MCF 10A (cell line): ENCODE results near the gene ARHGAP28. TPM values are rescaled to one million over a fixed set of nuclear protein-coding genes. Genes with fewer than 3 reads are reported as not detected.

Experiments
- BruUV-seq: library from RNA; stranded (reverse); fragments of 400-500 nt; replicated peaks from 2 replicates; lab custom pipeline; 2021; lab: Mats Ljungman, UMichigan
- CTCF ChIA-PET: fragments of 300-600 bp; sonication (Branson Sonifier 250); formaldehyde crosslinking; extraction: SDS; loops from one replicate; lab custom pipeline; 2021; ENCODE audit warnings: antibody characterized with exemption, inconsistent platforms; lab: Yijun Ruan, JAX
- POLR2A ChIA-PET: fragments of 300-600, 350-650 bp; sonication (Branson Sonifier 250); formaldehyde crosslinking; extraction: SDS; loops from one replicate; lab custom pipeline; 2020; ENCODE audit warnings: antibody characterized with exemption, inconsistent platforms; lab: Yijun Ruan, JAX
- DNase-seq: peaks from one replicate; pipeline ENCODE4 v3.0.0-alpha.2; 2018; ENCODE audit not compliant: unreplicated experiment
- H3K27ac Mint-ChIP-seq: one replicate; pipeline ENCODE4 v1.8.0; 2022; ENCODE audit warnings: mild to moderate bottlenecking, low read depth, mixed read lengths; ENCODE audit not compliant: unreplicated experiment
- H3K27me3 Mint-ChIP-seq: one replicate; pipeline ENCODE4 v1.8.0; 2022; ENCODE audit warnings: mixed read lengths; ENCODE audit not compliant: insufficient read depth, unreplicated experiment
- H3K36me3 Mint-ChIP-seq: one replicate; pipeline ENCODE4 v1.8.0; 2022; ENCODE audit warnings: mild to moderate bottlenecking, moderate library complexity, mixed read lengths; ENCODE audit not compliant: insufficient read depth, unreplicated experiment
- H3K4me1 Mint-ChIP-seq: one replicate; pipeline ENCODE4 v1.8.0; 2022; ENCODE audit warnings: mixed read lengths; ENCODE audit not compliant: insufficient read depth, unreplicated experiment
- H3K4me3 Mint-ChIP-seq: one replicate; pipeline ENCODE4 v1.8.0; 2022; ENCODE audit warnings: mild to moderate bottlenecking, moderate library complexity, mixed read lengths; ENCODE audit not compliant: unreplicated experiment
- H3K9me3 Mint-ChIP-seq: one replicate; pipeline ENCODE4 v1.8.0; 2022; ENCODE audit warnings: mixed read lengths; ENCODE audit not compliant: unreplicated experiment
- CTCF ChIP-seq: fragments of 200-600 bp; IDR thresholded peaks from one replicate; pipeline ENCODE4 v1.8.0; 2022; ENCODE audit warnings: antibody characterized with exemption, mild to moderate bottlenecking; ENCODE audit not compliant: unreplicated experiment
- intact Hi-C: fragments of 100-400 bp; cut with micrococcal nuclease; formaldehyde crosslinking; loops from 2 replicates; pipeline ENCODE4 v1.14.1; 2022
- total RNA-seq: library from RNA; stranded (reverse); gene quantifications from 2 replicates; pipeline ENCODE4 v1.2.3, GENCODE V29; 2022

ARHGAP28 gene
- total RNA-seq, 1 experiment from 2014 or later: 3.0 TPM

- Mint-ChIP-seq H3K36me3 (peaks cover 7% of the 10 kb centered on the region), H3K9me3 (no peaks in the 10 kb centered on the region), H3K27me3 (no peaks in the 10 kb centered on the region), H3K4me3 (no peak overlapping the region), H3K27ac (no peak overlapping the region), H3K4me1 (peaks cover 24% of the 10 kb centered on the region)
- DNase-seq: no peak
- no peak for TF ChIP-seq CTCF
- BruUV-seq: no TSS peak
- CTCF ChIA-PET: interaction anchor here (1.0 to 1.5 kb wide), 2 partner anchors 39 to 45 kb away, joined by 3 to 6 read pairs; no protein-coding TSS in a partner anchor
- POLR2A ChIA-PET: interaction anchor here (1.0 to 3.9 kb wide), 3 partner anchors 13 to 34 kb away, joined by 3 to 23 read pairs (median 3); no protein-coding TSS in a partner anchor
- intact Hi-C loops: no loop called here
Observed at GRCh38 chr18:6960124-6960523, 230.6 kb downstream of the ARHGAP28 start.

- TF ChIP-seq CTCF: no peak
- BruUV-seq: no TSS peak
- ChIA-PET POLR2A (interaction anchor here (1.0 to 3.9 kb wide), 3 partner anchors 13 to 33 kb away, joined by 3 to 23 read pairs (median 3); no protein-coding TSS in a partner anchor), CTCF (interaction anchor here (1.0 to 1.2 kb wide), 2 partner anchors 16 to 39 kb away, joined by 3 to 4 read pairs; no protein-coding TSS in a partner anchor)
- no peaks in the 10 kb centered on the region for H3K9me3 Mint-ChIP-seq
- H3K27ac Mint-ChIP-seq: peak overlapping the region; percentile 24
- intact Hi-C loops: no loop called here
- H3K4me3 Mint-ChIP-seq: no peak overlapping the region
- DNase-seq: peak; percentile 48
- no peaks in the 10 kb centered on the region for H3K27me3 Mint-ChIP-seq
- H3K4me1 Mint-ChIP-seq: peaks cover 24% of the 10 kb centered on the region
- peaks cover 7% of the 10 kb centered on the region for H3K36me3 Mint-ChIP-seq
Observed at GRCh38 chr18:6960656-6961055, 231.1 kb downstream of the ARHGAP28 start.

- CTCF ChIA-PET: interaction anchor here (1.2 kb wide), 1 partner anchor 16 kb away, joined by 4 read pairs; no protein-coding TSS in a partner anchor
- peaks cover 24% of the 10 kb centered on the region for H3K4me1 Mint-ChIP-seq
- H3K27ac Mint-ChIP-seq: peak overlapping the region; percentile 24
- TF ChIP-seq CTCF: no peak
- H3K9me3 Mint-ChIP-seq: no peaks in the 10 kb centered on the region
- DNase-seq: no peak
- intact Hi-C loops: no loop called here
- POLR2A ChIA-PET: interaction anchor here (3.9 kb wide), 1 partner anchor 33 kb away, joined by 23 read pairs; no protein-coding TSS in a partner anchor
- peaks cover 7% of the 10 kb centered on the region for H3K36me3 Mint-ChIP-seq
- H3K4me3 Mint-ChIP-seq: no peak overlapping the region
- H3K27me3 Mint-ChIP-seq: no peaks in the 10 kb centered on the region
- BruUV-seq: no TSS peak
Observed at GRCh38 chr18:6961331-6961730, 231.8 kb downstream of the ARHGAP28 start.

- H3K9me3 Mint-ChIP-seq: no peaks in the 10 kb centered on the region
- intact Hi-C loops: no loop called here
- no peak overlapping the region for H3K4me3 Mint-ChIP-seq
- no peak for TF ChIP-seq CTCF
- peaks cover 24% of the 10 kb centered on the region for H3K4me1 Mint-ChIP-seq
- ChIA-PET CTCF (interaction anchor here (0.9 kb wide), 1 partner anchor 59 kb away, joined by 4 read pairs; no protein-coding TSS in a partner anchor), POLR2A (interaction anchor here (1.5 kb wide), 1 partner anchor 10 kb away, joined by 4 read pairs; no protein-coding TSS in a partner anchor)
- H3K27me3 Mint-ChIP-seq: no peaks in the 10 kb centered on the region
- peaks cover 7% of the 10 kb centered on the region for H3K36me3 Mint-ChIP-seq
- BruUV-seq: no TSS peak
- no peak overlapping the region for H3K27ac Mint-ChIP-seq
- DNase-seq: no peak
Observed at GRCh38 chr18:6962571-6963451, 233.3 kb downstream of the ARHGAP28 start.
